GM19463 (cell line): ENCODE data around the gene TNP1.

ENCODE experiments used
- ATAC-seq: cut with Tn5 transposase; IDR thresholded peaks from one replicate; pipeline ENCODE4 v1.9.1; 2021; ENCODE audit warnings: mild to moderate bottlenecking, moderate library complexity; ENCODE audit not compliant: unreplicated experiment

TNP1 gene

GRCh38 chr2:216875862-216876261, 16.0 kb upstream of the TNP1 start:
- ATAC-seq: no peak

- no peak for ATAC-seq
Measured at GRCh38 chr2:216873573-216873972, 13.7 kb upstream of the TNP1 start.

GRCh38 chr2:216872624-216873023, 12.8 kb upstream of the TNP1 start:
- ATAC-seq: no peak

DNA sequence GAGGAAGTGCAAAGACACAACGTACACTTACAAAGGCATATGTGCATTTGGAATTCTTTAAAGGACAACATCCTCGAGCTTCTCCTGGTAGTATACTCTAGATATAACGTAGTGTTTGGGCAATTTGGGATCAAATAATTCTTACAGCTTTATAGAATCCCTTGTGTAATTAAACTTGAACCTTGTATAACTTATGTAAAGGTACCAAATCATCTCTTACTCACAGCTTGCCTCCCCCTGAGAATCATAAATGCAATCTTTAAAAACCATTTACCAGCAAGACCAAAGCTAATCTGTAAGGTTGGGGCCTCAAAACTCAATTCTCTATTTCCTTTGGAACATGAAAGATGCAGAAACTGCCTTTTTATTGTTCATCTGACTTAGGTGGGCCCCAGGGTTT, 12.2 kb upstream of the TNP1 start:
- ATAC-seq: no peak

DNA sequence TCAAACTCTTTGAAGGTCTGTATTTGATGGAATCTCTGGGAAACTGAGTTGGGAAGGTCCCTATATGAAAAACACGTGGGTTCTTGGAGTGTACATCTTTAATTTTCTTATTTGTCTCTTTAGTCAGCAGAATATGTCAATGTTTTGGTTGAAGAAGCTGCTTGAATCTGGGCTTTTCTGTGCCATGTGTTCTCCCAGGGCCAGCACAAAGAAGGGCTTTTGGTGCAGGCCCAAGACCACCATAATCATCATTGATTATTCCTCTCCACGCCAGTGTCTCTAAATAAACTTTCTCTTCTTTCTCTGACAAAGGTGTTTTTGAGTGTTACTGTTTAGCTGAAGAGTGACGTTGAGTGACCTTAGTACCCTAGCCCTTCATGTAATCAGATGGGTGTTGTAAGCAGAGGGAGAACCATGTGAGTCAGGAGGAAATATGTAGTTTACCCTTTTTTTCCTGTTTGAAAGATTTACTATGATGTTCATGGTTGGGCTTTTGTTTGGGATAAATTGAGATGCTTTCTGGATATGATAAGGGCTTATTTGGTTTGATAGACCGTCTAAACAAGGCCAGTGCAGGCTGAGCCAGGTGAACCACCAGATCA, 11.6 kb upstream of the TNP1 start:
- no peak for ATAC-seq

GRCh38 chr2:216870508-216871332, 10.9 kb upstream of the TNP1 start:
- ATAC-seq: no peak

DNA sequence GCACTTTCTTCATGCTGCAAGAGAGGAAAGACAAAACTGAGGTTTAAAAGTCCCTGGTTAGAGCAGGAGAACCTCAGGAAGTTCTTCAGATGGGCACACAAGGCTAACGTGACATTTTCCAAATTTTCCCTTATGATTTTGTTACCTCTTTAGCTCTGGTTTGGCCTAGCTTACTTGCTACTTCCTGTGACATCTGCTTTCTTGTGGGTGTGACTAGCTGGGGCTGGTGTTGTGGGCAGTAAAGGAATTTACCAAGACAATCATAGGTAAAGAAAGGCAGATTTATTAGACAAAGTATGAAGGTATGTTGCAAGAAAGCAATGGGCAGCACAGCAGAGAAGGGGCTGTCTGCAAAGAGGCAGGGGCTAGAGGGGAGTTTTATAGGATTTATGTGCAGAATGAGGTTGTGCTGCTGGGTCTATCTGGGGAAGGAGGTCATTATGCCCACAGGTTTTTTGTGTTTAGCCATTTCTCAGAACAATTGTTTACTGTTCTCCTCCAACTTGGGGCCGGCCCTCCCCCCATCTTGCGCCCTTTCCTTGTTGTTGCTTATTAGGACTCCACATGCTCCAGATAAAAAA, 6.7 kb upstream of the TNP1 start:
- ATAC-seq: no peak

- no peak for ATAC-seq
Measured at GRCh38 chr2:216865658-216866057, 5.8 kb upstream of the TNP1 start.

DNA sequence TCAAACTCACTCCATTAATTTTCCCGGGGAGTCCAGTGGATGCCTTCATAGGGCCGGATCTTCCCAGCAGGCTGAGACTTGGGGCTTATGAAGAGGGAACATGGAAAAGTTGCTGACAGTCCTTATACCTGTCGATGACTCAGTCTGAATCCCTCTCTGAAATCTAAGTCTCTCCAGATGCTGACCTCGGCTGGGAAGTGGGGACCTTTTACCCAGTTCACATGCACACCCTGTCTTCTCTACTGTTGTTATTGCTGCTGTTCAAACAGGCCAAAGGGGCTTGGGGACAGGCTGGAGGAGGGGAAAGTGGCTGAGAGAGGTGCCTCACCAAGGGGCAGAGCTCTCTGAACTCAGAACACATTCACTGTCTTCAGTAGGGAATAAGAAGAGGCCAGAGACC, 4.1 kb upstream of the TNP1 start:
- ATAC-seq: no peak

DNA sequence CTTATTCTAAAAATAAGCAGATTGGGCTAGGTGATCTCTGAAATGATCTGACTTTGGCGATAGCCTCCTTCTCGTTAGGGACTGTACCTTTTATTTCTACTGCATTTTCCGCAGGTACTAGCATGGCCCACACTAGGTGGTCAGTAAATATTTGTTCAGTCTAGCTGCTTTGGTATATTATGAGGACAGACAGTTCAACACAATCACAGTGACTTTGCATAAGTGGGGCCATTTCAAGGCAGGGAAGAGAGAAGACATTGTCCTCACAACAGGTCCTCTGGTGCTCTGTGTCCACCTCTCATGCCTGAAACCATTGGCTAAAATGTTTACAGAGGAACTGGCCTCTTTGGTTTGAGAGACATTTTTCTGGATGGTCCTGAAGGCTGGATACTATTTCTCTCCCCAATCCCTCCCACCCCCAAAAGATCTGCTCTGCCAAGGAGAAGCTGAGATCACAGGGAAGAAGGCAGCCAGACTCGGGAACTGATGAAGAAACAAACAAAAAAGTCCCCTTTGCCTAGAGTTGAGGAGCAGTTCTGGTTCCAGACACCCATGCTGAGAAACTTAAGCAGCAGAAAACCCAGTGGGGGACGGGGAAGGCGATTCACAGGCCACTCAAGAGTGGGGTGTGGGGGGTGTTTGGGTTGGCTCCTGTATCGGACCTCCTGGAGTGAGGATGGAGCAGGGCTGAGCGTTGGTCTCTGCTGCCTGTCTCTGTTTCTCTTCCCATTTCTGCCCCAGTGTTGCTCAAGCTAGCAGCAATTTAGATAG, 2.9 kb upstream of the TNP1 start:
- no peak for ATAC-seq

GRCh38 chr2:216860426-216861137, 718 bp upstream of the TNP1 start:
- no peak for ATAC-seq

GRCh38 chr2:216858312-216858711, 1.6 kb downstream of the TNP1 start:
- no peak for ATAC-seq

GRCh38 chr2:216857131-216857550, 2.7 kb downstream of the TNP1 start:
- ATAC-seq: no peak

GRCh38 chr2:216856406-216857065, 3.3 kb downstream of the TNP1 start:
- no peak for ATAC-seq

- ATAC-seq: no peak
Measured at GRCh38 chr2:216855605-216856004, 4.3 kb downstream of the TNP1 start.

DNA sequence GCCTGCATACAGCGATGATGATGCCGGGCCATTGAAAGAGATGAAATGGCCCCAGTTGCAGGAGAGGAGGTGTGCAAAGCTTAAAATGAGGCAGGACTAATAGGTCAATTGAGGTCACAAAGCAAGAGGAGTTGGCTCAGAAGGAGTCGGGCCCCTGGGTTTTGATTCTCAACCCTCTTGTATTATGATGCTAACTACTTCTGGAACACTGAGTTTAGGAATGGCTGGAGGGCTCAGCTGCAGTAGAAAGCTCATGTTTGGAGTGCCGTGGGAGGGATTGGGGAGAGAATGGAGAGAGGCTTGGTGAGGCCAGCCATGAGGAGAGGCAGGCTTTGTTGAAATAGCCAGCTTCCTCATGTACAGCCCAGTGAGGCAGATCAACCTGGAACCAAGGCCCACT, 4.8 kb downstream of the TNP1 start:
- no peak for ATAC-seq

DNA sequence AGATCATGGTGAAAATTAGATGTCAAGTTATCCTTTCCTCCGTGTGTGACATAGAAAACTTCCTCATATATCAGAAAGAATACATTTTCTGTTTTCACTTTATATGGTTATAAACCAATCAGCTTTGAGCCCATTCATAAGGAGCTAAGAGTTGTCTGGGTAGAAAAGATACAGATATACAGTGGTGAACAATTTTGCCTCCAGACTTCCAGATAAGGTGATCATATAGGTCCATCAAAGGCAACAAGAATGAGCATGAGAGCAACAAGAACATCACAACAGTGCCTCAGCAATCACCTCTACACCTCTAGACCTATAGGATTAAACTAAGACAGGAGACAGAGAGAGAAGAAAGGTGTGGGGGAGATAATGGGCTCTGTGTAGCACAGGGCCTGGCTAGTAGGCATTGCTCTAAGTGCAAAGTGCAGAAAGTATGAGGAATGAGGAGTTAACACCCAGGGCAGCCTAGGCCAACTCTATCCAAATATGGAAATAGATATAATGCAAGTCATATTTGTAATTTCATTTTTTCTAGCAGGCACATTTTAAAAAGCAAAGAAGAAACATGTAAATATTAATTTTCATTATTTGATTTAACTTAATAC, 8.3 kb downstream of the TNP1 start:
- no peak for ATAC-seq

DNA sequence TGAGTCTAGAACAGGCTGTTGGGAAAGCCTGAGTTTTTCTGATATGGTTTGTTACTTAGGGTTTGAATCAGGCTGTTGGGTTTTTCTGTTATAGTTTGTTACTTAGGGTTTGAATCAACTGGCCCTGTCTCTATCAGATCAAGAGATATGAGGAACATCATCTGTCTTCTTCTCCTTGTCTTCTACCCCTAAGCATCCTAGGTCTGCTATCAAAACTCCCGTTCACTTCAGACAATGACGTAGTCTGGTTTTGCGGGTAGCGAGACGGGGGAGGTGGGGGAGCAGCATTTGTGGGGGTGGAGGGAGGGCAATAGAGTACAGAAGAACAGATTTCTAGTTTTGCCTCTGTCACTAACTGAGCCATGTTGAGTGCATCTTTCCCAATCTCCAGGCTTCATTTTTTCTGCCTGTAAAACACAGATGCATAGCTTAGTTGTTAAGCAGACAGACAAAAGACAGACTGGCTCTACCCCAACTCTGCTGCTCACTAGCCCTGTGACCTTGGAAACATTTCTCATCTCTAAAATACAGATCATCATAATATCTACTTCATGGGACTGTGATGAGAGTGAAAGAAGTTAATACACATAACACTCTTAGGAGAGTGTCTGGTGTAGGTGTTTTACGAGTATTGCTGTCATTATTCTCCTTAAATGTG, 9.1 kb downstream of the TNP1 start:
- ATAC-seq: no peak

DNA sequence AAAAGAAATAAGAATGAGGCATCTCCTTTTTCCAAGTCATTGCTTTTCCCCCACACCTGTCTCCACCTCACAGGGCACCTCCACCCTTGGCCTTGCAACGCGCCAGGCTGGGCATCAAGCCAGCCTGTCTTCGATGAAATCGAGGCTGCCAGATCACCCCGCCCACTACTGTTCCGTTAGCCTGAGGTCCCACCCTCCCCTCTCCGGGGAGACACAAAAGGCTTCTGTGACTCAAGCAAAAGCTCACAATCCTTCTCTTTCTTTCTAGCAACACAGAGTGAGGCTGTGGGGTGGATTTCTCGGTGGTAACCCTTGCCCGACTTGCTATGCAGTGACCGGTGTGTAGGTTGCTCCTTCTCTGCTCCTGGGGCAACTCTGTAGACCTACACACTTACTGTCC, 9.9 kb downstream of the TNP1 start:
- ATAC-seq: no peak
